Renal pelvis (tissue), 4 donors: ENCODE measurements around the gene WSCD2. TPM values are rescaled to one million over a fixed set of nuclear protein-coding genes. Genes with fewer than 3 reads are reported as not detected.

Source experiments
- DNase-seq: peaks from one replicate; pipeline ENCODE4 v3.0.0-alpha.2; 2013
- polyA plus RNA-seq, 3 donors: library from polyadenylated mRNA; unstranded; fragments of 120-200 nt; gene quantifications; one replicate each; pipeline ENCODE4 v1.2.1, GENCODE V29; 2013; ENCODE audit not compliant: insufficient read length in 3 of 3

Gene WSCD2
- polyA plus RNA-seq, 3 donors = 9.0 to 13.4 (median 9.1) TPM

- DNase-seq = no peak
Measured at GRCh38 chr12:108125073-108125472, 4.0 kb upstream of the WSCD2 start.

GRCh38 chr12:108126212-108126611, 2.9 kb upstream of the WSCD2 start:
- no peak for DNase-seq

- no peak for DNase-seq
Measured at GRCh38 chr12:108126990-108127501, 2.0 kb upstream of the WSCD2 start.

GRCh38 chr12:108127654-108128053, 1.4 kb upstream of the WSCD2 start:
- no peak for DNase-seq

- DNase-seq = no peak
Measured at GRCh38 chr12:108128221-108129016, 669 bp upstream of the WSCD2 start.

- no peak for DNase-seq
Measured at GRCh38 chr12:108131035-108131434, 1.9 kb downstream of the WSCD2 start.

- DNase-seq = no peak
Measured at GRCh38 chr12:108131657-108132126, 2.6 kb downstream of the WSCD2 start.

- no peak for DNase-seq
Measured at GRCh38 chr12:108133482-108133881, 4.4 kb downstream of the WSCD2 start.

GRCh38 chr12:108134744-108135143, 5.7 kb downstream of the WSCD2 start:
- no peak for DNase-seq

- DNase-seq = no peak
Measured at GRCh38 chr12:108135627-108136026, 6.5 kb downstream of the WSCD2 start.

- DNase-seq = no peak
Measured at GRCh38 chr12:108136697-108137096, 7.6 kb downstream of the WSCD2 start.

- DNase-seq = no peak
Measured at GRCh38 chr12:108139454-108139853, 10.4 kb downstream of the WSCD2 start.

- DNase-seq = no peak
Measured at GRCh38 chr12:108140501-108140900, 11.4 kb downstream of the WSCD2 start.

GRCh38 chr12:108141600-108142130, 12.6 kb downstream of the WSCD2 start:
- no peak for DNase-seq

- no peak for DNase-seq
Measured at GRCh38 chr12:108143144-108143543, 14.1 kb downstream of the WSCD2 start.

GRCh38 chr12:108144080-108144479, 15.0 kb downstream of the WSCD2 start:
- DNase-seq = no peak

- no peak for DNase-seq
Measured at GRCh38 chr12:108145011-108145410, 15.9 kb downstream of the WSCD2 start.

GRCh38 chr12:108146035-108146893, 17.2 kb downstream of the WSCD2 start:
- no peak for DNase-seq

- DNase-seq = no peak
Measured at GRCh38 chr12:108147279-108147678, 18.2 kb downstream of the WSCD2 start.

GRCh38 chr12:108148521-108149074, 19.5 kb downstream of the WSCD2 start:
- DNase-seq = no peak

- no peak for DNase-seq
Measured at GRCh38 chr12:108150436-108150835, 21.3 kb downstream of the WSCD2 start.

- DNase-seq = no peak
Measured at GRCh38 chr12:108151533-108152169, 22.6 kb downstream of the WSCD2 start.
